GM19023 (cell line): ENCODE measurements around the gene TRIM44.
"Not testable (repeated sequence)": the region's sequence is repeated elsewhere in the genome, so short reads cannot be mapped to it uniquely, and the experiment has no call there.

Source experiments
- ATAC-seq: cut with Tn5 transposase; IDR thresholded peaks from one replicate; pipeline ENCODE4 v1.9.1; 2021; ENCODE audit warnings: mild to moderate bottlenecking, moderate library complexity; ENCODE audit not compliant: unreplicated experiment

The TRIM44 gene

DNA sequence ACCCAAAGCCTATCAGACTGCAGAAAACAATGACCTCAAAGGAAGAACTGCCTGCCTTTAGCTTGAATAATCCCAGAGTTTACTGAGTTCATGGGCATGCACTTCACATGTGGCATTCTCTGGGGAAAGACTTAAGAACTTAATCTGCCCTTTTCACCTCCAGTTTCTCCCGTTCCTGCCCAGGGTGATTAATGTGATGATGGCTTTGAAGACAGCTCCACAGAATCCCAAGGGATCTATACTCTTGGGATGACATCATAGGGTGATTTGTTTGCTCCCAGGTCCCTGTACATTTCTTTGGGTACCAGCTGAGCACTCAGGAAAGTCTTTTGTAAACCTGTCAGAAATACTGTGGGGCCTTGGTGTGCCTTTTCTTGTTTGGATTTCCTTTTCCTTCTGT, 30.3 kb upstream of the TRIM44 start:
- no peak for ATAC-seq

DNA sequence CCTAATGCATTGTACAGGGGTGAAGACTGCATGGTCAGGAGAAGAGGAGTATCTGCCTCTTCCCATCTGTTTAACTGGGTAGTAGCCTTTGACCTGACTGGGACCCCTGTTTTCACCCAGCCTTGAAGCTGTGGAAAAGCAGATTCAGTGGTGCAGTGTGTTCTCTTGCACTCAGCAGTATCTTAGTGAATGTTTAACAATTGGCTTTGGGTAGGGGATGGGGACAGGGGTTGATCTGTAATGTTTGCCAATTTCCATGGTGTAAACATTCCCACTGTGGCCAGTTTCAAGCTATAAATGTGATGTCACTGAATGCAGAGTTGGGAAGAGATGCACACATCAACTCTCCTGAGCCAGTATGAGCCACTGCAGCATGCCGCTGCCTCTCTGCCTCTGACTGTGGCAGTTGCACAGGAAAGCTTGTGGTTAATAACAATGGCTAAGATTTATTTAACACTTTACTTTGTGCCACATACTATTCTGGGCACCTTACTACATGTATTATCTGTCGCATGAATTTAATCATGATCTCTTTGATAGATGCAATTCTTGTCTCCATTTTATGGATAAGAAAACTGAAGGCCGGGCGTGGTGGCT, 28.6 kb upstream of the TRIM44 start:
- ATAC-seq, result no peak

DNA sequence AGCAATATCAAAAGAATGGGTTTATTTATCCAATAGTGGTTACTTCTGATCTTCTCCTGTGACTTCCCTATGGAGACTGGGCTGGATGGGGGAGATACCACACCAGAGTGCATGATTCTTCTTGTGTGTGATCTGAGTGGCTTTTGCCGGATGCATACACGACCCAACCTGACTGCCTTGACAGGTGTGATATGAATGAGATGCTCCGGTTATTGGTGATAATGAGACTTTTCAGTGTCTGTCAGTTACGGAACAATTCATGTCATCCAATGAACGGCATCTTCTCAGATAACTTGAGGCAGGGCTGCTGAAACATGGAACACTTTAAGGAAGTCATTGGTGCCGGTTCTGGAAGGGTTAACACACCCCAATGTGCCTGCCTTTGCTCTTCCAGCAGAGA, 26.6 kb upstream of the TRIM44 start:
- ATAC-seq, result no peak

DNA sequence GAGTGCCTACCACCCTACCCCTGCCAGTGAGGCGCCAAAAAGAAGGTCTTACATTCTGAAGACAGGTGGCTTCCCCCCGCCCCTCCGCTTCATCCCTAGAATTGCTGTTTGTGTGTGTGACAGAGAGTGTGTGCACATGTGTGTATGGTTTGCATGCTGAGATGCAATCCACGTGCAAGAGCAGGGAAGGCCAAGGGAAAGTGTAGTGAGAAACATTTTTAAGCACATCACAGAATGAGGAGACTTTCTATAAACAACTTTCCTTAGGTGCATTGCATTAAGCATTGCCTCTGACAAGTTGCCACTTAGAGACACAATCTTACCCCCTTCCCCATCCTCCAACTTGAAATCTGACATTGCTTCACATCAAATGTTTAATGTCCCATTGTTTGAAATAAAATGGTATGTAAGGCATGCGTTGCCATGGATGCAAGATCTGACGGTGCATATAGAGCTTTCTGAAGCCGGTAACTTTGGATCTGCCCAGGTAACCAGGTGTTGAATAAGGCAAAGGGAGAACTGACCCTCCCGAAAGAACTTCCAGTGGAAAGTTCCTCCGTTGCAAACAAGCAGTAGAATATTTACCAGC, 22.9 kb upstream of the TRIM44 start:
- ATAC-seq, result no peak

DNA sequence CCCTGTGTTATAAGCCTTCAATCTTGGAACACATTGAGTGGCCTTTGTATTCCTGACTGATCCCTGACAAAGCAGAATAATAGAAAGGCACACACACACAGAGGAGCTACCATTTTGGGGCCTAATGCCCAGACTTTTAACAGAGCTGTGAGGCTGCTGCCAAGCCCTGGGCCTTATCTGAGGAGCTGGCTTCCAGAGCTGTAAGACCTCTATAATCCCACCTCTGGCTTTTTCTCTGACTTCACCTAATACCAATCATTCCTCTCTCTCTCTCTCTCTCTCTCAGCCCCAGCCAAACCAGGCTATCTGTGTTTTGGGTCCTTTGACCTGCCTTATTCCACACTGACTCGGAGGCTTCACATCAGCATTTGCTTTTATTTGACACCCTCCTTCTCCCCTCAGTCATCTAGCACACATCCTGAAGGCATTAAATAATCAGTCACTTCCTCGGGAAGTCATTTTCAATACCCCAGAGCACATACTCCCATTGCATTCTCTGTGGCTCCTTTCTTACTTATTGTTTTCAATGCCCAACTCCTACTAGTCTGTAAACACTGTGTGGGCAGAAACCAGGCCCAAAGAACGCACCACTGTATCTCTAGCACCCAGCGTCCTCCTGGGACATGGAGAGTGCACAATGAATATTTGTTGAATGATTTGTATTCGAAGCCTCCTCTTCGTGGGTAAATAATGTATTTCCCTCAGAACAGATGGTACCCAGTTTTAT, 21.2 kb upstream of the TRIM44 start:
- ATAC-seq, result no peak

DNA sequence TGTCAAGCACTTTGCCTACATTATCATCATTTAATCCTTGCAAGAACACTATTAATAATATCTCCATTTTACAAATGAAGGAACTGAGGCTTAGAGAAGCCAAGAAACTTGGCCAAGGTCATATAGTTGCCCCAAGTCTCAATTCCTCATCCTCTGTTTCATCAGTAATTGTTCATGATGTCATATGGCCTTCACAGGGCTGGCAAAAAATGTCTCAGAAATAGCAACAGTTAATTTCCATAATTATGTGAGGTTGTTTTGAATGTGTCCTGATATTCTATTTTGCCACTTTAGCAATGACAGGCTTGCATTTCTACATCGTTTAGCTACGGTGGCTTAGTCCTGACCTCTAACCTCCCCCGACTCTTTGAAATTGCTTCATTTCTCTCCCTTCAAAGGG, 20.6 kb upstream of the TRIM44 start:
- ATAC-seq, result no peak

DNA sequence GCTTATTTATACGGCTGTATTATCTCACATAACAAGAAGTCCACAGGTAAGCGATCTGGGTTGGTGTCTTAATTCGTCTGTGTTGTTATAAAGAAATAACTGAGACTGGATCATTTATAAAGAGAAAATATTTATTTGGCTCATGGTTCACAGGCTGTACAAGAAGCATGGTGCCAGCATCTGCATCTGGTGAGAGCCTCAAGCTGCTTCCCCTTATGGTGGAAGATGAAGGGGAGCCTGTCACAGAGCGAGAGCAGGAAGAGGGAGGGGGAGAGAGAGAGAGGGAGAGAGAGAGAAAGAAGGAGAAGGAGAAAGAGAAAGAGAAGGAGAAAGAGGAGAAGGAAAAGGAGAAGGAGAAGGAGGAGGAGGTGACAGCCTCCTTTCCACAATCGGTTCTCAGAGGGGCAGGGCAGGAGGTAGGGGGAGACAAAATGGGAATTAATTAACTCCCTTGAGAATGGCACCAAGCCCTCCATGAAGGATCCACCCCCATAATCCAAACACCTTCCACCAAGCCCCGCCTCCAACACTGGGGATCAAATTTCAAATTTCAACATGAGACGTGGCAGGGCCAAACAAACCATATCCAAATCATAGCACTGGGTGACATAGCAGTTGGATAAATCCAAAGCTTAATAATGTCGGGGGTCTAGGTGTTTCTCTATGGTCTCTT, 15.0 kb upstream of the TRIM44 start:
- no peak for ATAC-seq

DNA sequence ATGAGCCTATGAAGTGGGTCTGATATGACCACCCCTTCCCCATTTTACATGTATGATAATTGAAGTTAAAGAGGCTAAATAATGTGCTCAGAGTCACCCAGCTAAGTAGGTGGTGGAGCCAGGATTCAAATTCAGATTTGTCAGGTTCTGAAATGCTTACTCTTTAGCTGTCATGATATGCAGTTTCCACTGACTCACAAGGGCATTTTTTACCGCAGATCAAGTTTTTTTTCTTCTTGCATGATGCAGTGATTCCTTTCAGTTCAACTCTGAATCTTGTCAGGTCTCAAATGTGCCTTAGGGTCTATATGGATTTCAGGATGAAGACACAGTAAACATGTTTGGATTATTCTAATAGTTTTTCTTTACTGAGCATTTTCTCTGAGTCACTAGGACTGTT, 12.6 kb upstream of the TRIM44 start:
- ATAC-seq, result no peak

DNA sequence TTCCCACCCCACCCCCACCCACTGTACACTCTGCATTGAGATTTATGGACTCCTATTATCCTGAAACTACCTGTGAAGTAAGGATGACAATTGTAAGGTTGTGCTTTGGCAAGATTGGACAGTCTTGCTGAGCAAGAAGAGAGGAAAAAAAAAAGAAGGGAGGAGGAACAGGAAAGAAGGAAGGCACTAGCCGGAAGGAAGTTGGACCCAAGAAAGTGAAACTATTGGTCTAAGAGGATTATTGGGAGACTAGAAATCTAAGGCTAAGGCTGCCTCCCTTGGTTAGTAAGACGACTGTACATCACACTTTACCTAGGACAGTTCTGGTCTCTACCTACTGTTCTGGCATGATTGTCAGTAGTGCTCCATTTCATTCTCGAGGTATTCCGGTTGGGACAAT, 12.1 kb upstream of the TRIM44 start:
- ATAC-seq, result no peak

DNA sequence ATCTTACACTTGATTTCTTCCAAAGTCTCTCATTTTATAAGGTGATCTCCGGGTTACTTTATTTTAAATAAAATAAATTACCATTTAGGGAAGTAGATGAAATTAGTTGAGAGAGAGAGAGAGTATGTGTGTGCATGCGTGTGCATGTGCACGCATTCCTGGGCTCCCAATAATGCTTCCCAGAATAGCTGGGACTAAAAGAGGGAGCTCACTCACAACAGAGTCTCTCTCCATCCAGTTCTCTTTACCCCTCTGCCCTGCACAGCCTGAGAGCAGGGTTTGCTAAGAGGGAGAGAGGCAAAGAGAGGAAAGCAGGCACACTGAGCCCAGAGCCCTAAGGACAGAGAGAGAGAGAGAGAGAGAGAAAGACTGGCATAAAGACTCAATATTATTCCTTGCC, 11.3 kb upstream of the TRIM44 start:
- ATAC-seq, result no peak

DNA sequence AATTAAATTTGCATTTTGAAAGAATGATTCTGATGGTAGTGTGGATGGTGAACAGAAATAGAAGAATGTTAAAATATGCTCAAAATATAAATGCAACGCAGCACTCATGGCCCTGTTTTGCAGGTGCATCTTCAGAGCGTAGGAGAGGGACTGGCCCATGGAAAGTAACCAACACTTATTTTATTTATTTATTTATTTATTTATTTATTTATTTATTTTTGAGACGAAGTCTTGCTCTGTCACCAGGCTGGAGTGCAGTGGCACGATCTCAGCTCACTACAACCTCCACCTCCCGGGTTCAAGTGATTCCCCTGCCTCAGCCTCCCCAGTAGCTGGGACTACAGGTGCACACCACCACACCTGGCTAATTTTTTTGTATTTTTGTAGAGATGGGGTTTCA, 9.8 kb upstream of the TRIM44 start:
- ATAC-seq, result not testable (repeated sequence)

DNA sequence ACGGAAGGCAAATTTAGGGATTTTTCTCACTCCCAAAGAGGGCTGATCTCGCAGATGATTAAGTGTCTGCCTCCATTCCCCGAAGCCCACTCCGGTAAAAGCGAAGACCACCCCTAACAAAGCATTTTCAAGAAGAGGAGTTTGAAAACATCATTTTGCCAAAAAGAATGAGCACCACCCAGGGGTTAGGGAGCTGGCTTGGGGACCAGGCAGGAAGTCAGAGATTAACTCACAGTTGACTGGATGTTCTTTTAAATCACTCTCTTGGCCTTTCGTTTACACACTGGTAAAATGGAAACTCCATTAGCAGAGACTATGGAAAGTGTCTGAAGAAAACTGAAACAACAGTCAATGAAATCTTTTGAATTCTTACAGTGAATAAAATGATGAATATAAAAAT, 7.9 kb upstream of the TRIM44 start:
- no peak for ATAC-seq

DNA sequence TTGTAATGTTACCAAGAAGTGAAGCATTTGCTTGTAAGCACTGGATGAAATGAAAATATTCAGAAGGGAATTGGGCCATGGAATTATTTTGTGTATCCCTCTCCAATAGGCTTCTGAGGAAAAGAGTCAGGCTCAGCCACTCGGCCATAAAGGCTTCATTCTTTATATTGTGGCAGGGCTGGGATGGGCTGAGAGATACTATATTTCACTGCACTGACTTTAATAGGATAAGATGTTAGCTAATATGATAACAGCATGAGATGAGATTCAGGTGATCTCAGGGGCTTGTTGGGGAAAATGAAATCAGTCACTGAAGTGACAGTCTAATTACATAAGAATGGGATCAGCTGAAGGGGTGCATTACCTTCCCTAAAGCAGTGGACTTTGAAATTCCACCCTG, 7.3 kb upstream of the TRIM44 start:
- no peak for ATAC-seq

DNA sequence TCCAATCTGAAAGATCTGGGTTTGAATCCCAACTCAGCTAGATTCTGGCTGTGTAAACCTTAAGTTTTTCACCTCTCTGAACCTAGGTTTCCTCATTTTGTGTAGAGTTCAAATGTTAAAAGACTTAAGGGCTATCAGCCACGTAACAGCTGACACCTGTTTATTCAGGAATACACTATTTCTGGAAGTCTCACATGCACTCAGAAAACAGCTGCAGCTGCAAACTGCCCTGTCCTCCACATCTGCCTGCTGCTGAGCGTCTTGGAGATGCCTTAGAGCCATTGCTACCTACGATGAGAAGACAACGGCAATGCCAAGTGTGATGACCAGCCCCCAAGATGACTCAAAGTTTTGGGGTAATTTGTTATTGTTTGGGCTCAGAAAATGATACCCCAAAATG, 6.7 kb upstream of the TRIM44 start:
- no peak for ATAC-seq

DNA sequence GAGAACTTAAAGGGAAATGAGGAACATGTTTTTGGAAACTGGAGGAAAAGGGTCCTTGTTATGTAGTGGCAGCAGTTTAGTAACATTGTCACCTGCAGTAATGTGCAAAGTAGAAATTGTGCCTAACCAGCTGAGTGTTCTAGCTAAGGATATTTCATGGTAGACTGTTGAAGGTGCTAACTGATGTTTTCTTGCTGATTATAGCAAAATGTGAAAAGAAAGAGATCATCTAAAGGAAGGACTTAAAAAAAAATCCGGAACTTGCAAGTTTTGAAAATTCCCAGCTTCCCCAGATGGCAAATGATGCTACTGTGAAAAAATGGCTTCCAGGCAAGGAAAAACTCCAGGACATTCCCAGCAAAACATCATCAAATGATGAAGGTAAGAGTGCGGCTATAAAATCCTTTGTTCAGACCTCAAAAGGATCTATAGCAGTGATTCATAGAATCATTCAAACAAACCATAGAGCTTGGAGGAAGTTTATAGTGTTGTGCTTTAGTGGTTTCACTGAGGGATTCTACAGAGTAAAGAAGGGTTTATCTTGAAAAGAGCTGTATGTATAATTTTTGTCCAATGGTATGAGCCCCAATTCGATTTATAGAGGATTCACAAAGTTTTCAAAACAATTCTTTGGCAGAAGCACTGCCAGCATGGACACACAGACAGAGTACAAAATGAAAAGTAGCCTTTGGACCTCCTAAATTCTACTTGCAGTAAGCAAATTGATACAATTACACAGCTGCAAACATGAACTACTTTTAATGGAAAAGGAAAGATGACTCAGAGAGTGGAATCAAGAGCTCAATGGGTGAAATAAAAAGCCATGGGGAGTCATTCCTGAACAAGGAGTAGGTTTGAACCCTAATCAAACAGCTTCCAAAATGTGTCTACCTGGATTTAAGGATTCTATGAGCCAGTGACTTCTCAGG, 4.3 kb upstream of the TRIM44 start:
- no peak for ATAC-seq

DNA sequence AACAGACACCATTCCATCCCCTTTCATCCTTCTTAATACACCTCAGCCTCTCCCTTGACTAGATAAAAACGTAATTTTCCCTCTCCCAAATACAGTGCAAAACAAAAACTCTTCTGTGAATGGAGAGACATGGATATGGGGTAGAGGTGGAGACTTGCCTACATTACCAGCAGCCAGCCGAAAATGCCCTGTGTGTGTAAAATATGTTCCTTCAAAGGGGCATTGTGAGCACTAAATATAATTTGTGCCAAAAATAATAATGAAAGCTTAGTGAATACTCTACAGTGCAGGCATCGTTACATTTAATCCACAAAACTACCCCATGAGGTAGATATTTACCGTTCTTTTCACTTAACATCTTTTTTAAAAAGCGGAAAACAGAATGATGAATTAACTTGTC, 1.0 kb upstream of the TRIM44 start:
- ATAC-seq, result no peak

DNA sequence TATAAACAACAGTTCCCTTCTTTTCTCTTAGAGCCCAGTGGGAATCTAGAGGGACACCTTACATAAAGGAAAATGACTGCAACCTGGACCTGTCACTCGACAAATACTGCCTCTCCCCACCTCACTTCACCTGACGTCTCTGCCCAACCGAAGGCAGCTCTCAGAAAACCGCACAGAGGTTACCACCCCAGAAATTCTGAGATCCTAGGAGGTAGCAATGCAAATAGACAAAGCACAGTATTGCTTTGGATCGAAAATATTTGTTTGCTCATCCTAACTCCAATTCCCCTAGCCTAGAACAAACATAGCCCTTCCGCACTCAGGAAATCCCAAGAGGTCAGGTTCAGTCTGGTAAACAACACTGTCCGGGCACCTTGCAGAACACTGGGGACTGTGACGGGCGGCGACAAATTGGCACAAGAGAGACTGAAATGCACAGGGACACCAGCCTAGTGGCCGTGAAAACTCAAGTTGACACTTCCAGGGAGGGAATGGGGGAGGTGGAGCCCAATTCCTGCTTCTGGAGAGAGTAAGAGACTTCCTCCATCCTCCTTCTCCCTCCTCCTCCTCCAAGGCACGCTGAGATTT, 420 bp upstream of the TRIM44 start:
- ATAC-seq, result peak; percentile 43

DNA sequence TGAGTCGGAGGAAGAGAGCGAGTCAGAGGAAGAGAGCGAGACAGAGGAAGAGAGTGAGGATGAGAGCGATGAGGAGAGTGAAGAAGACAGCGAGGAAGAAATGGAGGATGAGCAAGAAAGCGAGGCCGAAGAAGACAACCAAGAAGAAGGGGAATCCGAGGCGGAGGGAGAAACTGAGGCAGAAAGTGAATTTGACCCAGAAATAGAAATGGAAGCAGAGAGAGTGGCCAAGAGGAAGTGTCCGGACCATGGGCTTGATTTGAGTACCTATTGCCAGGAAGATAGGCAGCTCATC, 780 bp downstream of the TRIM44 start:
- ATAC-seq, result no peak

DNA sequence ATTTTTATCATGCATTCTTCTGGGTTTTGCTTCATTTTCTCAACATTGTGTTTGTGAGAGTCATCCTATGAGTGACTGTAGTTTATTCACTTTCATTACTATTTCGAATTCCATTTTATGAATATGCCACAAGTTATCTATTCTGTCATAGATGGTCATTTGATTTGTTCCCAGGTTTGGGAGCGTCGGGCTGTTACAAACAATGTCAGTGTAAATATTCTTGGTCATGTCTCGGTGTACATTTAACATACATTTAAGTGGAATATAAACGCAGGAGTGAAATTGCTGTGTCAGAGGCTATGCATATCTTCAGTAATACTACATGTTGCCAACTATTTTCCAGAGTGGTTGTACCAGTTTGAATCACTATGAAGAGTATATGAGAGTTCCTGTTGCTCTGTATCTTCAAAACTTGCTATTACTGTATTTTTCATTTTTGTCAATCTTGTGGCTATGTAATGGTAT, 2.4 kb downstream of the TRIM44 start:
- no peak for ATAC-seq

DNA sequence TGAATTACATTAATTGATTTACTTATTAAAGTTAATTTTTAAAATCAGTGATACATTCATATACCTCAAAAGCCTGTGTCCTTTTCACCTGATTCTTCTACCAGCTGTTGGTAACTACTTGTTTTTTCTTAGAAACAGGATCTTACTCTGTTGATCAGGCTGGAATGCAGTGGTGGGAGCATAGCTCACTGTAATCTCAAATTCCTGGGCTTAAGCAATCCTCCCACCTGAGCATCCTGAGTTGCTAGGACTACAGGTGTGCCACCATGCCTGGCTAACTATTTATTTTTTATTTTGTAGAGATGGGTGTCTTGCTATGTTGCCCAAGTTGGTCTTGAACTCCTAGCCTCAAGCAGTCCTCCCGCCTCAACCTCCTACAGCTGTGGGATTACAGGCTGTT, 4.7 kb downstream of the TRIM44 start:
- ATAC-seq, result no peak

DNA sequence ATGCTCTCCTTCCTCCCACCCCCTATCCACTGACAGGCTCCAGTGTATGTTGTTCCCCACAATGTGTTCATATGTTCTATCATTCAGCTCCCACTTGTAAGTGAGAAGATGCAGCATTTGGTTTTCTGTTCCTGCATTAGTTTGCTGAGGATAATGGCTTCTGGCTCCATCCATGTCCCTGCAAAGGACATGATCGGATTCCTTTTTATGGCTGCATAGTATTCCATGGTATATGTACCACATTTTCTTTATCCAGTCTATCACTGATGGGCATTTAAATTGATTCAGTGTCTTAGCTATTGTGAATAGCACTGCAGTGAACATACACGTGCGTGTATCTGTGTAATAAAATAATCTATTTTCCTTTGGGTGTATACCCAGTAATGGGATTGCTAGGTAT, 5.8 kb downstream of the TRIM44 start:
- not testable (repeated sequence) for ATAC-seq
